Measurements from ENCODE around the gene ARHGEF6. TPM values are rescaled to one million over a fixed set of nuclear protein-coding genes. Genes with fewer than 3 reads are reported as not detected.

Gene ARHGEF6
- total RNA-seq, 4 donors from 2014 or later = 3.8 to 29.7 (median 6.6) TPM

DNA sequence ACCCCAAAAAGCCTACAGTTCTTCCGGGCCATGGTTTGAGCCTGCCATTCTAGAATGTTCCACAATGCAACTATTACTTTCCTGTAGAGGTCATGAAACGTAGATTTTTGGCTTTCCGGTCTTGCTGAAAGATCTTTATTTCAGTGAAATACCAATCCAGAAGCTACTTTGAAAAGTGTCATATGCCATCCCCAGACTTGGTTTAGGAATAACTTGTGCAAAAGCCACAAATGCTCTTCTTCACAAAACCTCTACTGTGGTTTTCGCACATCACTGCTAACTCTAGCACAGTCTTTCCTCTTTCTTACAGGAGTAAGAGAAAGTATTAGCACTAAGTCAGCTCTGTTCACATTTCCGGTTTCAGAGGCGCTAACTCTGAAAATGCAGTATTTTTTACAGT is 145.5 kb downstream of the ARHGEF6 start:
- no peak for TF ChIP-seq CTCF (IDR thresholded peaks at IDR 0.05)
- H3K4me3 ChIP-seq = no peak overlapping the region
- H3K9me3 ChIP-seq = no peaks in the 10 kb centered on the region
- DNase-seq = no peak
- no peaks in the 10 kb centered on the region for H3K4me1 ChIP-seq
- no peaks in the 10 kb centered on the region for H3K36me3 ChIP-seq
- peak overlapping the region in 1 of 4 donors; percentile 30 for H3K27ac ChIP-seq
- H3K27me3 ChIP-seq = no peaks in the 10 kb centered on the region

DNA sequence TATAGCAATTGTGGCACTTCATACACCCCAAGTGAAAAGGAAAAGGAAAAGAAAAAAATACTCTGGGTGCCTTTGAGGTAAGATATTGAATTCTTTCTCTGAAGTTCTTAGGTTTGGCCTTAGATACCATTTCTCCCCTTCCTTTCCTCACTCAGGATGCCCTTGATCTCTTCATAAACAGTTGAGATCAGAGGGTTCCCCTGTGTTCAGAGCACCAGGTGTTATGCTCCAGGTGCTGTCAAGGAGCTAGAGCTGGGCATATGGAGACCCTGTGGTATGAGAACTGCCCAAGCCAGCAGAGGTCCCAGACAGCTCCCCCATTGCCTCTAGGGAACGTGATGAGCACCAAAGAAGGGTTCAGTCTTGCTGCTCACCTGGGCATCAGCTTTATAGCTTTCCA is 149.9 kb downstream of the ARHGEF6 start:
- no peak overlapping the region for H3K27ac ChIP-seq
- H3K4me3 ChIP-seq = no peak overlapping the region
- H3K27me3 ChIP-seq = no peaks in the 10 kb centered on the region
- H3K9me3 ChIP-seq = no peaks in the 10 kb centered on the region
- H3K36me3 ChIP-seq = no peaks in the 10 kb centered on the region
- no peak for DNase-seq
- TF ChIP-seq POLR2A (IDR thresholded peaks at IDR 0.05) = no peak
- no peak for TF ChIP-seq CTCF (IDR thresholded peaks at IDR 0.05)
- no peaks in the 10 kb centered on the region for H3K4me1 ChIP-seq

- TF ChIP-seq CTCF (IDR thresholded peaks at IDR 0.05) = no peak
- TF ChIP-seq POLR2A (IDR thresholded peaks at IDR 0.05) = no peak
- H3K4me1 ChIP-seq = no peaks in the 10 kb centered on the region
- no peak for DNase-seq
- H3K27me3 ChIP-seq = no peaks in the 10 kb centered on the region
- H3K9me3 ChIP-seq = no peaks in the 10 kb centered on the region
- H3K36me3 ChIP-seq = no peaks in the 10 kb centered on the region
- no peak overlapping the region for H3K4me3 ChIP-seq
- peak overlapping the region in 1 of 4 donors; percentile 42 for H3K27ac ChIP-seq
These were observed 151.5 kb downstream of the ARHGEF6 start for GRCh38 chrX:136629084-136629750.

GRCh38 chrX:136627409-136627808 is 153.3 kb downstream of the ARHGEF6 start:
- Histone ChIP-seq H3K27me3 (no peaks in the 10 kb centered on the region), H3K36me3 (no peaks in the 10 kb centered on the region), H3K27ac (no peak overlapping the region), H3K4me3 (no peak overlapping the region), H3K4me1 (no peaks in the 10 kb centered on the region), H3K9me3 (no peaks in the 10 kb centered on the region)
- DNase-seq = no peak
- TF ChIP-seq POLR2A (IDR thresholded peaks at IDR 0.05) (no peak), CTCF (IDR thresholded peaks at IDR 0.05) (no peak)

DNA sequence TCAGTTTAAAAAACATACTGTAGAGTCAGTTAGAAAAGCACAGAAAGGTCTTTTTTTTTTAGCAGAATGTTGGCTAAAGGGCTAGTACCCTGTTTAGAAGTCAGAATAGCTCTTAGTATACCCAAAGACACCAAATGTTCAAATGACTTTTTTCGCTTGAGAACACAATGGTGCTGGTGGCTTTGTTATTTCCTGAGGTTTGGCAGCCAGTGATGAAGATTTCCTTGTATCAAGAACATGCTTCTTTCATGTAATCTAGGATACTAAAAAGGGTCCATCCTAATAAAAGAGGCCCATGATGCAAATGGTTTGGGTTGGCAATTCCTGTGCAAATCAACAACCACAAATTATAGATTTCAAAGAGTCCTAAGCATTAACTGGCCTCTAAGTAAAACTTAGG is 153.8 kb downstream of the ARHGEF6 start:
- H3K27ac ChIP-seq = no peak overlapping the region
- TF ChIP-seq POLR2A (IDR thresholded peaks at IDR 0.05) = no peak
- no peak for TF ChIP-seq CTCF (IDR thresholded peaks at IDR 0.05)
- no peaks in the 10 kb centered on the region for H3K4me1 ChIP-seq
- no peak for DNase-seq
- no peaks in the 10 kb centered on the region for H3K27me3 ChIP-seq
- no peaks in the 10 kb centered on the region for H3K9me3 ChIP-seq
- H3K36me3 ChIP-seq = no peaks in the 10 kb centered on the region
- no peak overlapping the region for H3K4me3 ChIP-seq

- TF ChIP-seq CTCF (IDR thresholded peaks at IDR 0.05) = no peak
- TF ChIP-seq POLR2A (IDR thresholded peaks at IDR 0.05) = no peak
- H3K4me3 ChIP-seq = no peak overlapping the region
- DNase-seq = no peak
- no peaks in the 10 kb centered on the region for H3K36me3 ChIP-seq
- H3K27ac ChIP-seq = peak overlapping the region in 1 of 4 donors; percentile 9
- H3K27me3 ChIP-seq = no peaks in the 10 kb centered on the region
- no peaks in the 10 kb centered on the region for H3K9me3 ChIP-seq
- no peaks in the 10 kb centered on the region for H3K4me1 ChIP-seq
These were observed 154.5 kb downstream of the ARHGEF6 start for GRCh38 chrX:136626237-136626636.

All from Peyer's patch (tissue), 4 donors.